Stimulated activated CD8-positive, alpha-beta memory T cell treated with anti-CD3 and anti-CD28 coated beads, Interleukin-7, amount 100 ng/mL, for 24 hours (primary cell): Measurements from ENCODE around the gene RUNX2.

Experiments used
- DNase-seq: peaks from one replicate; pipeline ENCODE4 v3.0.0-alpha.2; 2020; ENCODE audit warnings: low read depth

RUNX2 gene

DNA sequence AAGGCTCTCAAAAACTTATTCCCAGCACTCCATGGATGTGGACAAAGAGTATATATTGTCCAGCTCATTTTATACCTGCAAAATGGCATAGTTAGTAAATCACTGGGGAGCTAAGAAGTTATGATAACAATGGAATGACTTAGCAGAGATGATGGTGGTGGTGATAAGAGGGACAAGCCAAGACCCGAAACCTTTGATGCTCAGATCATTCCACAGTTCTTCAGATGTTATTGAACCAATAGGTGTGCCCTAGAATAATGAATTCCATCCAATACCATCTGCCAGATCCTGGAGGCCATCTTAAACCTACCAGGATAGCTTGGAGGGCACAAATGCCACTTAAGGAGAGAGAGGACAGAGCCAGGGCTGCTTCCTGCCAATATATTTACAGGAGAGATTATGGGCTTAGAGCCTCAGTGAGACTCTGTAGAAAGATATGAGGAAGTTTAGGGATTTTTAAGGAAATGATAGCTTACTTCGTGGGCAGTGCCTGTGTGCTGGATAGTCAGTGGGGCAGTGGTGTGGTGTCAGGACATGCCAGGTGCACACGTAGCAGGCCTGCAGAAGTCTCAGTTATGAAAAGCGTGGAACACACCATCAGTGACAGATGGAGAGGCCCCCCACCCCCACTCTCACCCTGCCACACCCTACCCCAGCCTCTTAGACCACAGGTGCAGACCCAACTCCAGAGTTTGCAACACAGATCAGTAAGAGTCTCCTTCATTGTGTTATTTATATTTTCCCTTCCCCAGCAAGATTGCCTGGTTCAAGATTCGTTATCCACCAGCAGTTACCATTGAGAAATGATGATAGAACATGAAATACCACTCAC is 259.3 kb downstream of the RUNX2 start:
- DNase-seq: no peak

GRCh38 chr6:45589367-45589766 is 261.2 kb downstream of the RUNX2 start:
- no peak for DNase-seq

- no peak for DNase-seq
These were observed 262.1 kb downstream of the RUNX2 start for GRCh38 chr6:45590226-45590625.

DNA sequence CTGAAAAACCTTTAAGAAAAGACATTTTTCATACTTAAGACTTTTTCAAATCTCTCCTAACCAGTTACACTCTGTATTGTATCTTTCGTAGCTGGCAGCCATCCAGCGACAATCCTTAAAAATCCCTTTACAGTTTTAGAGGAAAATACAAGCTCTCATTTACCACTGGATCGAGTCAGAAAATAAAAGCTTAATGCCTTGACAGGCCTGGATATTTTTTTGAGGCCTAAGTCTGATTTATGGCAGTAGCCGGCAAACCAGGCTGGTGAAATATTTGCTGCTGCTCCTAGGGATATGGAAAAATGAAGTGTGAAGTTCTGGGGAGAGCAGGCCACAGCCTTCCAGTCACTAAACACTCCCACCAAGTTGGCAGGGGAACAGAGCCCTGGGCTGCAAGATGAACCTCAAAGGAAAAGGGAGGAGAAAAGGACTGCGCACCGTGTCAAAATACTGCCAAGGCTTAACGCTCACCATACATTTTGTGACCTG is 262.6 kb downstream of the RUNX2 start:
- DNase-seq: no peak

DNA sequence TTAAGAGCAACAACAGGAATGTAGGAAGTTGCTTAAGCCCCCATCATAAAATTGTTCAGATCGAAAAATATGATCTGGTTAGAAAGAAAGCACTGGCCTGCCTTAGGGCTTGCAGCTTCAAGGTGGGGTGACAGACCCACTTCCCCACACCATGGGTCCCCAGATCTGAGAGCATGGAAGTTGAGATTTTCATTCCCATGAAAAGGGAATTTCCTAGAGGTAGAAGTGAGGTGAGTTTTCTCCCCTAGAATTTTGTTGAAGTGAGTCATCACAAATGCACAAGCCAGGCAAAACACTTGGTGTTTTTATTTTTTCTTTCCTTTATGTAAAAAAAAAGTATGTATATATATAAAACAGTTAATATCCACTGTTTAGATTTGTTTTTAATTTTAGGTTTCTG is 263.2 kb downstream of the RUNX2 start:
- no peak for DNase-seq

DNA sequence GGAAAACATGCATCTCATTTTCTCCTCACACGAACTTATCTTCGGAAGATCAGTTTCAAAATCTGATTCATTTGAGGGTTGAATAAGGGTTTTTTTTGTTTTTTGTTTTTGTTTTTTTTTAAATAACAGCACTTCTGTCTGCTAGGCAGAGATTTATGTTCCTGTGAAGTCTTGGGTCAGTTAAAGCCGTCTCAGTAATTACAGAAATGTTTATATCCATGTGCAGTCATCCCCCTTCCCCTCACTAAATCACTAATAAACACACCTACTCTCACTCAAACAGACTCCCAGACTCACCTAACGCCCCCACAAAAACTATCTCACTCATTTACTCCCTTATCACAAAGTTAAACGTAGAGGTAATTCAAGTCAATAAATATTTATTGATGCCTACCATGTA is 263.8 kb downstream of the RUNX2 start:
- DNase-seq: no peak

GRCh38 chr6:45592991-45593390 is 264.9 kb downstream of the RUNX2 start:
- no peak for DNase-seq

DNA sequence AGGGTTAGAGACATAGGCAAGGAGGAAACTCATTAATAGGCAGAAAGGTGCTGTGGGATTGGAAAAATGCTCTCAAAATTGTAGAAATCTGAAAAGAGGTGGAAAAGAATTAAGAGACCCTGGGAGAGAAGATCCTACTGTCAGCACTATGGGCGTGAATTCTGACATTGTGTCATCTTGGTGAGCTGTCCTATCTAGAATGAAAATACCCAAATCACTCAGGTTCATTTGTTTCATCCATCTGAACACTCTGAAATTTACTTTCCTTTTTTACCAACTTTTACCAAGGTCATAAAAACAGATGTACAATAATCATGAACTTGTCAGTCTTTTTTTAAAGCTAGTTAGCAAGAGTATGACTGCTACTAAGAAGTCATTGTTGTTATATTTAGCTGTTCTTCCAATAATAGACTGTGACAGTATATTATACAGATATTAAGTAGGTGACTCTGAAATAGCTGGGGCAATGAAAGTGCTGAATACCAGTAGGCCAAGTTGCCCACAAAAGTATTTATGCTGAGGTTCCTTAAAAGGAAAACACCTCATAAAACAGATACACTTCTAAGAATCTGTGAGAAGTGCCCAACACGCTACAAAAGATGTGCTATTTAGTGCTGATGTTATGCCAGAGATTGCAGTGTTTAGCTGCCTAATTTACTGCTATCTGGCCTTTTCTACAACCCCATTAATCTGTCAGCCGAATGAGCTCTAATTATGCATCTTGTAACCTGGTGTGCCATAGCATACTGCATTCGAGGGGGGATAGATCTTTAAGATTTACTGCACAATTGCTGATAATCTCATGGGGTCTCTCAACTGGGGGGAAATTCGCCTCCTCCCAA is 267.1 kb downstream of the RUNX2 start:
- no peak for DNase-seq

- no peak for DNase-seq
These were observed 269.3 kb downstream of the RUNX2 start for GRCh38 chr6:45597424-45597823.

DNA sequence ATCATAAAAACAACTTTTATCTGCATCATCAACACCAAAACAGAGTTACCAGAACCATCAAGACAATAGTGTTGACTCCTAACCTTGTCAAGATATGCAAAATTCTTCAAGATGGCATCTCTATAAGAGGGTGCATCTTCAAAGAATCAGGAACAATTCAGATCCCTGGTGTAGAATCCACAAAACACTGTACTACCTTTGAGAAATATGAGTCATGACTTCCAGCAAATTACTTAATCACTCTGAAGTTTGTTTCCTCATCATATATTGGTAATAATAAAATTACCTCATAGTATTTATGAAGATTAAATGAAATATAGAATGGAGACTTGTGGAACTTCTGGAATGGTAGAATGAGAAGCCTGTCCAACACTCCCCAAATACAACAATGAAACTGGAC is 270.9 kb downstream of the RUNX2 start:
- no peak for DNase-seq

GRCh38 chr6:45605971-45606370 is 277.8 kb downstream of the RUNX2 start:
- no peak for DNase-seq

DNA sequence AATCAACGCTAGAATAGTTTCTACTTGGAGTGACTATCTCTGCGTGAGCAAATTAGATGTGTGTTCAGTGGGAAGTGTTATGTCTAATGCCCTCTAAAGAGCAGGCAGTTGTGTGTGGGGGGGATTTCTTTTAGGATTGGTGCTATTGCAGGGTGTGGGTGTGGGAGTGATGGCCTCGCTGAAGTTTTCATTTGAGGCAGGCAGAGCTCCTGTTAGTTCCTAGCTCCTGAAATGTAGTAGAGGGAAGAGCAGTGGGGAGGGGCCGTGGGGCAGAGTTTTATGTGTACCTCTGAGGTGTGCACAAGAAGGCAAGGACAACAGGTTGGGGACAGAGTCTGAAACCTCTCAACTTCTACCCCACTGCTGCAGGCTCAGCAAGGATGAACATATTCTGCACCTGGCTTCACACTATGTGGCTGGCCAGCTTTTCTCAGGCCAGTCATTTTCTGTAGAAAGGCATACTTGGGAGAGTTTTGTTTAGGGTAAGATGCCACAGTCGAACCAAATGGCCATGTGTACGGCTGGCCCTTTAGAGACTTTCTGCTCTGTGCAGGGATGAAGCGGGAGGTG is 278.8 kb downstream of the RUNX2 start:
- DNase-seq: no peak

- no peak for DNase-seq
These were observed 279.7 kb downstream of the RUNX2 start for GRCh38 chr6:45607798-45608197.

- DNase-seq: no peak
These were observed 280.3 kb downstream of the RUNX2 start for GRCh38 chr6:45608252-45608913.

DNA sequence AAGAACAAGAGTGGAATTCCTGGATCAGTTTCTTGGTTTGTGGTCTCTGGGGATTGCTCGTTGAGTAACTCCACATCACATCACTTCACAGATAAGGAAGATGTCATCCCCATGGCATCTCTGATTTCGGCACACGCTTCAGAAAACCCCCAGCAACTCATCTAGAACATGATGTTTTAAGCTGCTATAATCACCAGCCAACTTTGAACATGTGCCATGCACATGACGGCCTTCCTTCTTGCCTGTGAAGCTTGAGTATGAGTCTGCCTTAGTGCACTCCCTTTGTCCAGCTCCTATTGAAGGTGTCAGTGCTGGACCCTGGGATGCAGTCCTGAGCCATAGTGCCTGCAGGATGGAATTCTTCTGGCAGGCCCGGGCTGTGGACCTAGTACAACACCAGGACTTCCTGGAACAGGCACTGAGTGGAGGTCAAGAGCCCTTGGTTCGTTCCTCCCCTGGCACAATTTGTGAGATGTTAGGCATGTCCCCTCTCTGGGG is 281.1 kb downstream of the RUNX2 start:
- DNase-seq: no peak

GRCh38 chr6:45610374-45610773 is 282.2 kb downstream of the RUNX2 start:
- no peak for DNase-seq

GRCh38 chr6:45610832-45611231 is 282.7 kb downstream of the RUNX2 start:
- DNase-seq: no peak

DNA sequence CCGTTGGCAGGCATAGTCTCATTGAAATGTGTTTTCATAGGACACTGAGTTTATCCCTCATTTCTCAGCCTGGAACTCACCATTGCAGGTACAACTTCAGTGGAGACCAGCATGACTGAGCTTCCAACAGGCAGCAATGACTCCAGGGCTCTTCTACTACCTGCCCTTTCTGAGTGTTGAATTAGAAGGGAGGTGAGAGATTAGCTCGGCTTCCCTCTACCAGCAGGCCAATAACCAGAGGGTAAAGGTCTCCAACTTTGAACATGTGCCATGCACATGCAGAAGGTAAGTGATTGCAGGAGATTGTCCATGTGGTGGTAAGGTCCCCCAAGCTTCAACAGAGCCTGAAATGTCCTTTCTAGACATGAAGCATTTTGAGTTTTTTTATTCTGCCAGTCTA is 283.4 kb downstream of the RUNX2 start:
- no peak for DNase-seq

- no peak for DNase-seq
These were observed 285.5 kb downstream of the RUNX2 start for GRCh38 chr6:45613656-45614055.

GRCh38 chr6:45614488-45615285 is 286.6 kb downstream of the RUNX2 start:
- no peak for DNase-seq

- no peak for DNase-seq
These were observed 288.1 kb downstream of the RUNX2 start for GRCh38 chr6:45616209-45616608.
